ENCODE results near the gene CYP2S1.
"Not testable (repeated sequence)": the region's sequence is repeated elsewhere in the genome, so short reads cannot be mapped to it uniquely, and the experiment has no call there.

CYP2S1 gene, protein sequence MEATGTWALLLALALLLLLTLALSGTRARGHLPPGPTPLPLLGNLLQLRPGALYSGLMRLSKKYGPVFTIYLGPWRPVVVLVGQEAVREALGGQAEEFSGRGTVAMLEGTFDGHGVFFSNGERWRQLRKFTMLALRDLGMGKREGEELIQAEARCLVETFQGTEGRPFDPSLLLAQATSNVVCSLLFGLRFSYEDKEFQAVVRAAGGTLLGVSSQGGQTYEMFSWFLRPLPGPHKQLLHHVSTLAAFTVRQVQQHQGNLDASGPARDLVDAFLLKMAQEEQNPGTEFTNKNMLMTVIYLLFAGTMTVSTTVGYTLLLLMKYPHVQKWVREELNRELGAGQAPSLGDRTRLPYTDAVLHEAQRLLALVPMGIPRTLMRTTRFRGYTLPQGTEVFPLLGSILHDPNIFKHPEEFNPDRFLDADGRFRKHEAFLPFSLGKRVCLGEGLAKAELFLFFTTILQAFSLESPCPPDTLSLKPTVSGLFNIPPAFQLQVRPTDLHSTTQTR

DNA sequence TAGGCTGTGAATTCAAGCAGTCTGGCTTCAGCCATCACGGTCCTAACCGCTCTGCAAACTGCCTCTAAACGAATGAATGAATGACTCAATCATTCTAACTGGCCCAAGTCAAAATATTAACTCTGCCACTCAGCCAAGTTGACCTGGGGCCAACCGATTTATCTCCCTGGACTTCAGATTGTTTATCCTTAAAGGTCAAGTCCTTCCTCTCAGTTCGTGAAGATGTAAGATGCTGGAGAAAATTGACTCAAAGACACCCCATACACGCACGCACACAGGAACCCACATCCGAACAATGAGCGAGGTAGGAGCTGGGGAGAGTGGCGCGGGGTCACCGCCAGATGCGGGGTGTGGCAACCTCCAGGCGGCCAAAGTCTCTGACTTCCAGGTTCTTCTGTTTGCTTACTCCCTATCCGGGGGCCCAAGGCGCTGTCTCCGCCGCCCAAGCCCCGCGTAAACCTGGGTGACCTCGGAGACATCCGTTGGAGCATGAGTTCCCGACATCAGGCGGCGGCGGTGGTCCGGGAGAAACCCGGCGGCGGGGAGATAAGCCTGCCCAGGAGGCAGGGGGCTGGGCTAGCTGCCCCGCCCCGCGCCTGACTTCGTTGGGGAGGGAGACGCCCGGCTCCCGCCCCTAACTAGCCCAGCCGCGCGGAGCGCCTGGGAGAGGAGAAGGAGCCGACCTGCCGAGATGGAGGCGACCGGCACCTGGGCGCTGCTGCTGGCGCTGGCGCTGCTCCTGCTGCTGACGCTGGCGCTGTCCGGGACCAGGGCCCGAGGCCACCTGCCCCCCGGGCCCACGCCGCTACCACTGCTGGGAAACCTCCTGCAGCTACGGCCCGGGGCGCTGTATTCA, at the start of gene CYP2S1:
Gene CYP2S1, plus strand, starts transcription at position 646 of the 856 bp plus-strand sequence. Its CDS starts 46 bp downstream, at position 692.
- Histone ChIP-seq H3K27me3 (ENCODE audit: control insufficient read depth, insufficient read depth, low read length) (no peaks in the 10 kb centered on the region), H3K4me3 (ENCODE audit: low read depth, low read length) (peak within 1 kb of the TSS; percentile 94), H3K9ac (ENCODE audit: low read depth, low read length) (peak within 1 kb of the TSS; percentile 88), H3K9me3 (ENCODE audit: control insufficient read depth, insufficient read depth, low read length) (no peaks in the 10 kb centered on the region), H3K36me3 (ENCODE audit: control insufficient read depth, insufficient read depth, low read length) (peaks cover 31% of the 10 kb centered on the region), H3K4me1 (ENCODE audit: control insufficient read depth, insufficient read depth, low read length) (peaks cover 22% of the 10 kb centered on the region)

DNA sequence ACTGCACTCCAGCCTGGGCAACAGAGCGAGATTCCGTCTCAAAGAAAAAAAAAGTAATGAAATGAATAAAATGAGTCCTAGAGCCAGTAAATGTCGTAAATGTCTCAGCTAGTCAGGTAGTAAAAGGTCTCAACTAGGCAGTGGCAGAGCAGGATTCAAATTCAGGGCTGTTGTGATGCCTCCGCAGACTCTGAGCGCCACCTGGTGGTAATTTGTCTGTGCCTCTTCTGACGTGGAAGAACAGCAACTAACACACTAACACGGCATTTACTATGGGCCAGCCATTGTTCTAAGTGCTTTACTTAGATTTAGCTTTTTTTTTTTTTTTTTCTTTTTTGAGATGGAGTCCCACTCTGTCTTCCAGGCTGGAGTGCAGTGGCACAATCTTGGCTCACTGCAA, 48.6 kb upstream of the CYP2S1 start:
- Histone ChIP-seq H3K27me3 (ENCODE audit: control insufficient read depth, insufficient read depth, low read length) (no peaks in the 10 kb centered on the region), H3K4me3 (ENCODE audit: low read depth, low read length) (no peak overlapping the region), H3K9me3 (ENCODE audit: control insufficient read depth, insufficient read depth, low read length) (no peaks in the 10 kb centered on the region), H3K4me1 (ENCODE audit: control insufficient read depth, insufficient read depth, low read length) (no peaks in the 10 kb centered on the region), H3K36me3 (ENCODE audit: control insufficient read depth, insufficient read depth, low read length) (no peaks in the 10 kb centered on the region), H3K9ac (ENCODE audit: low read depth, low read length) (no peak overlapping the region)

GRCh38 chr19:41149831-41150230, 43.2 kb upstream of the CYP2S1 start:
- H3K9ac ChIP-seq (ENCODE audit: low read depth, low read length) = no peak overlapping the region

GRCh38 chr19:41150986-41151385, 42.0 kb upstream of the CYP2S1 start:
- H3K36me3 ChIP-seq (ENCODE audit: control insufficient read depth, insufficient read depth, low read length); H3K4me1 ChIP-seq (ENCODE audit: control insufficient read depth, insufficient read depth, low read length); H3K4me3 ChIP-seq (ENCODE audit: low read depth, low read length); H3K9ac ChIP-seq (ENCODE audit: low read depth, low read length); H3K9me3 ChIP-seq (ENCODE audit: control insufficient read depth, insufficient read depth, low read length); H3K27me3 ChIP-seq (ENCODE audit: control insufficient read depth, insufficient read depth, low read length): not testable (repeated sequence)

More at GRCh38 chr19:41149831-41150230, 43.2 kb upstream of the CYP2S1 start:
- H3K36me3 ChIP-seq (ENCODE audit: control insufficient read depth, insufficient read depth, low read length) = no peaks in the 10 kb centered on the region
- no peak overlapping the region for H3K4me3 ChIP-seq (ENCODE audit: low read depth, low read length)
- H3K9me3 ChIP-seq (ENCODE audit: control insufficient read depth, insufficient read depth, low read length) = no peaks in the 10 kb centered on the region
- H3K4me1 ChIP-seq (ENCODE audit: control insufficient read depth, insufficient read depth, low read length) = no peaks in the 10 kb centered on the region
- H3K27me3 ChIP-seq (ENCODE audit: control insufficient read depth, insufficient read depth, low read length) = no peaks in the 10 kb centered on the region

GRCh38 chr19:41154060-41154459, 39.0 kb upstream of the CYP2S1 start:
- Histone ChIP-seq H3K9ac (ENCODE audit: low read depth, low read length) (no peak overlapping the region), H3K9me3 (ENCODE audit: control insufficient read depth, insufficient read depth, low read length) (no peaks in the 10 kb centered on the region), H3K4me3 (ENCODE audit: low read depth, low read length) (no peak overlapping the region), H3K27me3 (ENCODE audit: control insufficient read depth, insufficient read depth, low read length) (no peaks in the 10 kb centered on the region), H3K36me3 (ENCODE audit: control insufficient read depth, insufficient read depth, low read length) (no peaks in the 10 kb centered on the region), H3K4me1 (ENCODE audit: control insufficient read depth, insufficient read depth, low read length) (no peaks in the 10 kb centered on the region)

- Histone ChIP-seq H3K4me1 (ENCODE audit: control insufficient read depth, insufficient read depth, low read length) (no peaks in the 10 kb centered on the region), H3K9me3 (ENCODE audit: control insufficient read depth, insufficient read depth, low read length) (no peaks in the 10 kb centered on the region), H3K4me3 (ENCODE audit: low read depth, low read length) (no peak overlapping the region), H3K27me3 (ENCODE audit: control insufficient read depth, insufficient read depth, low read length) (no peaks in the 10 kb centered on the region), H3K9ac (ENCODE audit: low read depth, low read length) (no peak overlapping the region), H3K36me3 (ENCODE audit: control insufficient read depth, insufficient read depth, low read length) (no peaks in the 10 kb centered on the region)
Measured at GRCh38 chr19:41156207-41156606, 36.8 kb upstream of the CYP2S1 start.

DNA sequence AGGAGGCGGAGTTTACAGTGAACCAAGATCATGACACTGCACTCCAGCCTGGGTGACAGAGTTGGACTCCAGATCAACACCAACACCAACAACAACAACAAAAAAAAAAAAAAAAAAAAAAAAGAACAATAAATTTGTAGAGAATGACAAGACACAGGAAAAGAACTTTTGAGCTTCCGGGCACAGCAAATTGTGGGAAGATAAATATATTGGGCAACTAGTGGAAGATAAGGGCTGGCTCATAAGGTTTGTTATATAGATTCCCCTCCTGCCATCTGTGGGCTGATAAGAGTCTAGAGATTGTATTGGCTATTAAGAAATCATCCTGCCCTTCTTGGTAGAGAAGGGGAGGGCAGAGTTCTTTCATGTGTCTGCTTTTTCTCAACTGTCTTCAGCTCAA, 33.1 kb upstream of the CYP2S1 start:
- Histone ChIP-seq H3K27me3 (ENCODE audit: control insufficient read depth, insufficient read depth, low read length) (no peaks in the 10 kb centered on the region), H3K4me1 (ENCODE audit: control insufficient read depth, insufficient read depth, low read length) (no peaks in the 10 kb centered on the region), H3K9me3 (ENCODE audit: control insufficient read depth, insufficient read depth, low read length) (no peaks in the 10 kb centered on the region), H3K9ac (ENCODE audit: low read depth, low read length) (no peak overlapping the region), H3K4me3 (ENCODE audit: low read depth, low read length) (no peak overlapping the region), H3K36me3 (ENCODE audit: control insufficient read depth, insufficient read depth, low read length) (no peaks in the 10 kb centered on the region)

DNA sequence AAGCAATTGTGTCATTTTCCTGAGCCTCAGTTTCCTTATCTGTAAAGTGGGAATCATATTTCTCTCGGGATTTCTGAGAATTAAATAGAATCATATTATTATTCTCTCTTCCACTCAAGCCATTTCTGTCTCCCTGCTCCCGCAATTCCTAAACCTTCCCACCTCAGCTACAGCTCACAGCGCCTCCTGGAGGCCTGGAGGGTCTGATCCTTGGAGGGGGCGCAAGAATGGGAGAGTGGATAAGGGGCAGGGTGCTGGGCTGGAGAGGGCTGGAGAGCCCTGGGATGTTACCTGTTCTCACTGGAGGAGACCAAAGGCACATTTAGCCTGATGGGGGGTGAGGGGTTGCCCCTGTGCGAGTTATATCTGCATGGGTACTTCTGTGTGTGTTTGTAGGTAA, 31.1 kb upstream of the CYP2S1 start:
- Histone ChIP-seq H3K4me3 (ENCODE audit: low read depth, low read length) (no peak overlapping the region), H3K36me3 (ENCODE audit: control insufficient read depth, insufficient read depth, low read length) (no peaks in the 10 kb centered on the region), H3K9ac (ENCODE audit: low read depth, low read length) (no peak overlapping the region), H3K4me1 (ENCODE audit: control insufficient read depth, insufficient read depth, low read length) (no peaks in the 10 kb centered on the region), H3K27me3 (ENCODE audit: control insufficient read depth, insufficient read depth, low read length) (no peaks in the 10 kb centered on the region), H3K9me3 (ENCODE audit: control insufficient read depth, insufficient read depth, low read length) (no peaks in the 10 kb centered on the region)

GRCh38 chr19:41166944-41167804, 25.8 kb upstream of the CYP2S1 start:
- H3K36me3 ChIP-seq (ENCODE audit: control insufficient read depth, insufficient read depth, low read length) = no peaks in the 10 kb centered on the region
- H3K27me3 ChIP-seq (ENCODE audit: control insufficient read depth, insufficient read depth, low read length) = no peaks in the 10 kb centered on the region
- H3K9me3 ChIP-seq (ENCODE audit: control insufficient read depth, insufficient read depth, low read length) = no peaks in the 10 kb centered on the region
- H3K9ac ChIP-seq (ENCODE audit: low read depth, low read length) = no peak overlapping the region
- H3K4me1 ChIP-seq (ENCODE audit: control insufficient read depth, insufficient read depth, low read length) = peaks cover 3% of the 10 kb centered on the region
- no peak overlapping the region for H3K4me3 ChIP-seq (ENCODE audit: low read depth, low read length)

DNA sequence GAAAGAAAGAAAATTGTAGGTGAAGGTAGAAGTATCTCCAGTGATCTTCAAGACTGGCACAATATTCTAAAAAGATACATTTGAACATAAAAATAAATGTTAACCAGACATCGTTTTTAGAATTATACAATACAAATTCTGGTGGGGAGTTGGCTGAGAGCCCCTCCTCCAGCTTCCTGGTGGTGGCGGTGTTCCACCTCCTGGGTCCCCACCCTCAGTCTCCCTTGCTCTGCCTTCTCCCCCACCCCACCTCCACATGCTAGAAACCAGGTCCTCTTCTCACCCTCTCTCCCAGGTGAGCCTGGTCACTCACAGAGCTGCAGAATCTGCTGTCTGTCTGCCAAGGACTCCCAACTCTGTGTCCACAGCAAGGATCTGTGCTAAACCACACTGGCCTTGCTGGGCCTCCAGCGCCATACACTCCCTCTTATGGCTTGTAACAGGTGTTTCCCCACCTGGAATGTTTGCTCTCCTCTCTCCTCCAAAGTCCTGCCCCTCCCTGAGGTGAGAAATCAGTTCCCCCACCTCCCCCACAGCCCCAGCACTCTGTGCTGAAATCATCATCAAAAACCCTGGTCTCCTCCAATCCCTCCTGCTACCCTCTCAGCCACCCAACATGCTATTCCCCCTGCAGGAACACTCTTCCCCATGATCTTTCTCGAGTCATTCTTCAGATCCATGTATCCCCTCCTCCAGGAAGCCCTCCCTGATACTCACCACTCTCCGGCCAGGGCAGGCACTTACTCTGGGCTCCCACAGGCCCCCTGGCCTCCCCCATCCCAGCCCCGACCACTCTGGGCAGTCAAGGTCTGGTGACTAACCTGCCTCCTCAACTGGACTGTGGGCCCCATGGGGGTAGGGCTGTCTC, 20.5 kb upstream of the CYP2S1 start:
- H3K9ac ChIP-seq (ENCODE audit: low read depth, low read length) = no peak overlapping the region
- no peaks in the 10 kb centered on the region for H3K9me3 ChIP-seq (ENCODE audit: control insufficient read depth, insufficient read depth, low read length)
- H3K4me3 ChIP-seq (ENCODE audit: low read depth, low read length) = no peak overlapping the region
- H3K27me3 ChIP-seq (ENCODE audit: control insufficient read depth, insufficient read depth, low read length) = no peaks in the 10 kb centered on the region
- no peaks in the 10 kb centered on the region for H3K36me3 ChIP-seq (ENCODE audit: control insufficient read depth, insufficient read depth, low read length)
- peaks cover 8% of the 10 kb centered on the region for H3K4me1 ChIP-seq (ENCODE audit: control insufficient read depth, insufficient read depth, low read length)
